T-helper 2 cell treated with Interferon-gamma antibody and Interleukin-4, amounts not matched to agents 5 μg/mL and 100 μg/mL, for 36 hours (primary cell): ENCODE data around the gene MTHFD2L.

Source experiments
- DNase-seq: peaks from one replicate; pipeline ENCODE4 v3.0.0; 2021; ENCODE audit warnings: low spot score
- H3K27ac Mint-ChIP-seq: one replicate; pipeline ENCODE4 v1.8.0; 2021; ENCODE audit warnings: mild to moderate bottlenecking, mixed read lengths
- H3K27me3 Mint-ChIP-seq: one replicate; pipeline ENCODE4 v1.8.0; 2021; ENCODE audit warnings: low read depth, mixed read lengths
- H3K36me3 Mint-ChIP-seq: one replicate; pipeline ENCODE4 v1.8.0; 2021; ENCODE audit warnings: low read depth, mixed read lengths
- H3K4me1 Mint-ChIP-seq: one replicate; pipeline ENCODE4 v1.8.0; 2021; ENCODE audit warnings: low read depth, mixed read lengths
- H3K4me3 Mint-ChIP-seq: one replicate; pipeline ENCODE4 v1.8.0; 2022; ENCODE audit warnings: mild to moderate bottlenecking, moderate library complexity, mixed read lengths
- H3K9me3 Mint-ChIP-seq: one replicate; pipeline ENCODE4 v1.8.0; 2021; ENCODE audit warnings: mixed read lengths

Gene MTHFD2L

GRCh38 chr4:74157561-74158465 lies at the start of gene MTHFD2L:
MTHFD2L (plus strand) TSS chr4:74158118; CDS start chr4:74158139, 21 bp downstream.
- Mint-ChIP-seq H3K27me3 (peaks cover 26% of the 10 kb centered on the region), H3K36me3 (peaks cover 18% of the 10 kb centered on the region), H3K4me1 (peaks cover 19% of the 10 kb centered on the region), H3K9me3 (no peaks in the 10 kb centered on the region), H3K4me3 (peak within 1 kb of the TSS; percentile 89), H3K27ac (peak within 1 kb of the TSS; percentile 89)
- DNase-seq: peak; percentile 89

GRCh38 chr4:74108457-74109115 lies 49.3 kb upstream of the MTHFD2L start:
- H3K4me1 Mint-ChIP-seq: no peaks in the 10 kb centered on the region
- H3K9me3 Mint-ChIP-seq: no peaks in the 10 kb centered on the region
- no peak overlapping the region for H3K4me3 Mint-ChIP-seq
- peaks cover 6% of the 10 kb centered on the region for H3K27me3 Mint-ChIP-seq
- DNase-seq: no peak
- H3K36me3 Mint-ChIP-seq: no peaks in the 10 kb centered on the region
- H3K27ac Mint-ChIP-seq: no peak overlapping the region

- H3K9me3 Mint-ChIP-seq: no peaks in the 10 kb centered on the region
- no peaks in the 10 kb centered on the region for H3K36me3 Mint-ChIP-seq
- H3K4me3 Mint-ChIP-seq: no peak overlapping the region
- DNase-seq: no peak
- H3K27me3 Mint-ChIP-seq: peaks cover 6% of the 10 kb centered on the region
- no peaks in the 10 kb centered on the region for H3K4me1 Mint-ChIP-seq
- no peak overlapping the region for H3K27ac Mint-ChIP-seq
These were observed 48.6 kb upstream of the MTHFD2L start for GRCh38 chr4:74109116-74109869.

GRCh38 chr4:74109870-74110605 lies 47.9 kb upstream of the MTHFD2L start:
- no peak overlapping the region for H3K4me3 Mint-ChIP-seq
- H3K36me3 Mint-ChIP-seq: no peaks in the 10 kb centered on the region
- peaks cover 6% of the 10 kb centered on the region for H3K27me3 Mint-ChIP-seq
- DNase-seq: no peak
- no peak overlapping the region for H3K27ac Mint-ChIP-seq
- H3K9me3 Mint-ChIP-seq: no peaks in the 10 kb centered on the region
- no peaks in the 10 kb centered on the region for H3K4me1 Mint-ChIP-seq

GRCh38 chr4:74110670-74111069 lies 47.2 kb upstream of the MTHFD2L start:
- H3K9me3 Mint-ChIP-seq: no peaks in the 10 kb centered on the region
- H3K27ac Mint-ChIP-seq: no peak overlapping the region
- no peak overlapping the region for H3K4me3 Mint-ChIP-seq
- H3K27me3 Mint-ChIP-seq: peaks cover 5% of the 10 kb centered on the region
- H3K36me3 Mint-ChIP-seq: no peaks in the 10 kb centered on the region
- no peak for DNase-seq
- H3K4me1 Mint-ChIP-seq: no peaks in the 10 kb centered on the region

GRCh38 chr4:74111306-74111975 lies 46.5 kb upstream of the MTHFD2L start:
- Mint-ChIP-seq H3K27me3 (peaks cover 3% of the 10 kb centered on the region), H3K4me3 (no peak overlapping the region), H3K36me3 (no peaks in the 10 kb centered on the region), H3K27ac (no peak overlapping the region), H3K4me1 (no peaks in the 10 kb centered on the region), H3K9me3 (no peaks in the 10 kb centered on the region)
- no peak for DNase-seq

GRCh38 chr4:74111990-74112389 lies 45.9 kb upstream of the MTHFD2L start:
- H3K4me3 Mint-ChIP-seq: no peak overlapping the region
- H3K27ac Mint-ChIP-seq: no peak overlapping the region
- H3K36me3 Mint-ChIP-seq: no peaks in the 10 kb centered on the region
- peaks cover 3% of the 10 kb centered on the region for H3K27me3 Mint-ChIP-seq
- DNase-seq: no peak
- H3K4me1 Mint-ChIP-seq: no peaks in the 10 kb centered on the region
- H3K9me3 Mint-ChIP-seq: no peaks in the 10 kb centered on the region

- Mint-ChIP-seq H3K9me3 (no peaks in the 10 kb centered on the region), H3K27ac (no peak overlapping the region), H3K4me1 (no peaks in the 10 kb centered on the region), H3K36me3 (no peaks in the 10 kb centered on the region), H3K4me3 (no peak overlapping the region), H3K27me3 (peaks cover 3% of the 10 kb centered on the region)
- no peak for DNase-seq
These were observed 45.4 kb upstream of the MTHFD2L start for GRCh38 chr4:74112399-74113105.

- no peak overlapping the region for H3K27ac Mint-ChIP-seq
- DNase-seq: no peak
- no peak overlapping the region for H3K4me3 Mint-ChIP-seq
- no peaks in the 10 kb centered on the region for H3K4me1 Mint-ChIP-seq
- no peaks in the 10 kb centered on the region for H3K9me3 Mint-ChIP-seq
- no peaks in the 10 kb centered on the region for H3K36me3 Mint-ChIP-seq
- peaks cover 3% of the 10 kb centered on the region for H3K27me3 Mint-ChIP-seq
These were observed 43.7 kb upstream of the MTHFD2L start for GRCh38 chr4:74114234-74114633.

GRCh38 chr4:74117024-74117534 lies 40.8 kb upstream of the MTHFD2L start:
- H3K4me3 Mint-ChIP-seq: no peak overlapping the region
- H3K27ac Mint-ChIP-seq: no peak overlapping the region
- H3K4me1 Mint-ChIP-seq: no peaks in the 10 kb centered on the region
- H3K9me3 Mint-ChIP-seq: no peaks in the 10 kb centered on the region
- DNase-seq: no peak
- H3K27me3 Mint-ChIP-seq: no peaks in the 10 kb centered on the region
- no peaks in the 10 kb centered on the region for H3K36me3 Mint-ChIP-seq

- H3K4me1 Mint-ChIP-seq: no peaks in the 10 kb centered on the region
- no peak overlapping the region for H3K4me3 Mint-ChIP-seq
- H3K9me3 Mint-ChIP-seq: no peaks in the 10 kb centered on the region
- no peak overlapping the region for H3K27ac Mint-ChIP-seq
- no peak for DNase-seq
- H3K27me3 Mint-ChIP-seq: no peaks in the 10 kb centered on the region
- no peaks in the 10 kb centered on the region for H3K36me3 Mint-ChIP-seq
These were observed 39.1 kb upstream of the MTHFD2L start for GRCh38 chr4:74118600-74119338.

- no peak overlapping the region for H3K27ac Mint-ChIP-seq
- DNase-seq: no peak
- no peaks in the 10 kb centered on the region for H3K36me3 Mint-ChIP-seq
- H3K4me1 Mint-ChIP-seq: no peaks in the 10 kb centered on the region
- no peaks in the 10 kb centered on the region for H3K9me3 Mint-ChIP-seq
- no peaks in the 10 kb centered on the region for H3K27me3 Mint-ChIP-seq
- H3K4me3 Mint-ChIP-seq: no peak overlapping the region
These were observed 37.8 kb upstream of the MTHFD2L start for GRCh38 chr4:74120086-74120485.
